Esophagus (tissue), 2 donors: ENCODE results near the gene BARHL1. TPM values are rescaled to one million over a fixed set of nuclear protein-coding genes. Genes with fewer than 3 reads are reported as not detected.

ENCODE experiments used
- H3K27ac ChIP-seq, 2 donors: one replicate each; pipeline ENCODE4 v1.5.1; 2013; ENCODE audit warnings: low read depth in 2 of 2, mild to moderate bottlenecking in 2 of 2, inconsistent platforms in 1 of 2, low read length in 1 of 2, moderate library complexity in 1 of 2
- H3K27me3 ChIP-seq, 2 donors: one replicate each; pipeline ENCODE4 v1.6.1; 2013; ENCODE audit warnings: low read length in 2 of 2, control low read depth in 1 of 2, mild to moderate bottlenecking in 1 of 2; ENCODE audit not compliant: insufficient read depth in 2 of 2, control insufficient read depth in 1 of 2
- H3K36me3 ChIP-seq, 2 donors: one replicate each; pipeline ENCODE4 v1.6.1; 2013; ENCODE audit warnings: low read length in 1 of 2; ENCODE audit not compliant: control insufficient read depth in 2 of 2, insufficient read depth in 2 of 2
- H3K4me1 ChIP-seq, 2 donors: one replicate each; pipeline ENCODE4 v1.6.1; 2013; ENCODE audit warnings: low read length in 1 of 2; ENCODE audit not compliant: control insufficient read depth in 2 of 2, insufficient read depth in 2 of 2
- H3K4me3 ChIP-seq, 2 donors: one replicate each; pipeline ENCODE4 v1.5.1; 2013; ENCODE audit warnings: low read length in 2 of 2, mild to moderate bottlenecking in 2 of 2, low read depth in 1 of 2, moderate library complexity in 1 of 2
- H3K9me3 ChIP-seq, 2 donors: one replicate each; pipeline ENCODE4 v1.6.1; 2013; ENCODE audit warnings: mild to moderate bottlenecking in 2 of 2, low read depth in 1 of 2, low read length in 1 of 2, moderate library complexity in 1 of 2; ENCODE audit not compliant: control insufficient read depth in 2 of 2, insufficient read depth in 1 of 2
- WGBS, 2 donors: extraction: QIAGEN DNeasy Blood & Tissue Kit; methylation state at CpG; one replicate each; pipeline ENCODE4 v1.1.7; 2013; 5-methylcytosine and 5-hydroxymethylcytosine counted together
- polyA plus RNA-seq, 2 donors: library from polyadenylated mRNA; stranded (reverse); fragments of 200-250 nt; gene quantifications; one replicate each; pipeline ENCODE4 v1.2.3, GENCODE V29; 2013
- donor health status: healthy with polysubstance abuse.
- donor health status: Bipolar disorder and iron deficiency.

The BARHL1 gene
- polyA plus RNA-seq, result not detected

DNA sequence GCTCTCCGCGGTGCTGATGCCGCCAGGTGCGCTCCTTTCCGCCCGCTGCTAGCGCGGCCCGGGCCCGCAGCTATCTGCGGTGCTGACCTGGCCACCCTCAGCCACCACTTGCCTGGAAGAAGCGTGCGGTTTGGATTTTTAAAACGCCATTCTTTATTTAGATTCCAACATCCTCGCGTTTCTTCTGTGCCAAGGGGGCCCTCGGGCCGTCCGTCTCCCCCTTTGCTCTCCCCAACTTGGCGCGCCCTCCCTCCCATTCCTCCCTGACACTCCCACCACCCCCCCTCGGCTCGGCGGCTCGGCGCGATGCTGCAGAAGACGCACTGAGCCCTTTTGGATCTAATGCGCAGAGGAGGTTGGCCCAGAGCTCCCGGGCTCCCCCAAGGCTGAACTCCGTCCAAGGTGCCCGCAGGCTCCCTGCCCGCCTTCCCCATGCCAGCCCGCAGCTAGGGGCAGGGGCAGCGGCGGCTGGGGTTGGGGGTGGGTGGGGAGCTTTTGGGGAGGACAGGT, at the start of gene BARHL1:
Gene BARHL1, plus strand, starts transcription at position 331 of the 510 bp plus-strand sequence. CDS start 192 bp downstream, outside the sequence.
- Histone ChIP-seq H3K27ac (no peak within 1 kb of the TSS), H3K36me3 (no peaks in the 10 kb centered on the region), H3K4me1 (peaks cover 3 to 4% of the 10 kb centered on the region in 2 donors), H3K27me3 (peaks cover 9 to 60% of the 10 kb centered on the region in 2 donors), H3K4me3 (peak within 1 kb of the TSS in 1 of 2 donors; percentile 34), H3K9me3 (peaks cover 2 to 4% of the 10 kb centered on the region in 2 donors)
- 4 to 7% methylated on average over 29 to 36 of the region's 36 CpGs for WGBS, 2 donors

DNA sequence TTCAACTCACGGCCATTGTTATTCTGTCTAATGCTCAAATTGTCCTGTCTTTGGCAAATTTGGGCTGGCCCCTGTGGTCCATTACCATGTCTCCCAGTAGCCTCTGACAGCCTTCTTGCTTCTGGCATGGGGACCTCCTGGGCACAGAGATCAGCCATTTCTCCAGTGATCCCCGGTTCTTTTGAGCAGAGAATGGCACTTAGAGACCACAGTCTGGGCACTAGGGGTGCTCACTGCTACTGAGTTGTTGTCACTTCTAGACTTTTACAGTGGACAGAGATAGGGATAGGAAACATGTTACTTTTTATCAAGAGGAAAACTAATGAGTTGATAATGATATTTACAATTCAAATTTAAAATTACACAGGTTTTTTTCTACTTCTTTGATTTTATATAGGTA, 47.6 kb upstream of the BARHL1 start:
- WGBS, 2 donors, result 91 to 98% methylated on average over 2 of the region's 2 CpGs
- no peaks in the 10 kb centered on the region for H3K27me3 ChIP-seq

DNA sequence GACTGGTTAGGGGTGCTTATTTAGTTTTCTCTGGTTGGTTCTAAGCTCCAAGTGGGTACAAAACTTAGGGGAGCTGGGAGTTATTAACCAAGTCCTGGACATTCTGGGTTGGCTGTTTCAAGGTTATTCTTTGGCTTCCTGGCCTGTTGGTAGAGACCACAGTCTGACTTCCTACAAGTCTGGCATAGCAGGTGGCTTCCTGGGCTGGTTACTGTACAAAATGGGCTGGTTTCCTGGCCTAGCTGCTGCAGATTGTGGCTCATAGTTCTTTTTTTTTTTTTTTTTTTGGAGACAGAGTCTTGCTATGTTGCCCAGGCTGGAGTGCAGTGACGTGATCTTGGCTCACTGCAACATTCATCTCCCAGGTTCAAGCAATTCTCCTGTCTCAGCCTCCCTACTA, 46.3 kb upstream of the BARHL1 start:
- 90 to 100% methylated on average over 1 of the region's 1 CpG for WGBS, 2 donors
- H3K27ac ChIP-seq, result no peak overlapping the region

More for the DNA sequence above, 47.6 kb upstream of the BARHL1 start:
- Histone ChIP-seq H3K9me3 (peaks cover 0 to 2% of the 10 kb centered on the region in 2 donors), H3K36me3 (no peaks in the 10 kb centered on the region), H3K4me3 (no peak overlapping the region), H3K27ac (no peak overlapping the region), H3K4me1 (no peaks in the 10 kb centered on the region)

DNA sequence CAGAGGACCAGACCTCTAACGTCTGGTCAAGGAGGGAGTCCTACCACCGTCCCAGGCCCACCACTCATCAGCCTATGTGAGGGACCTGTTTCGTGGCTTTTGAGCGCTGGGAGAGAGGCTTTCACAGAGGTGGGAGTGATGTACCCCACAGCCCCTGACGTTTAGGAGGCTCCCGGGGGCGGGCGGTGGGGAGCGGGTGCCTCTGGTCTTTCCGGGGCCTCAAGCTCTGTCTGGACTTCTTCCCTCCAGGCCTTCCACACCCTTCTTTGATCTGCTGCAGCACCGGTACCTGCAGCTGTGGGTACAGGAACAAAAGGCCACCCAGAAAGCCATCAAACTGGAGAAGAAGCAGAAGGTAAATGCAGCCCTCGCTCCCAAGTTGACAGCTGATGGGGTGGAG, 45.1 kb upstream of the BARHL1 start:
- 79 to 83% methylated on average over 12 of the region's 12 CpGs for WGBS, 2 donors

More for the DNA sequence above, 46.3 kb upstream of the BARHL1 start:
- Histone ChIP-seq H3K4me3 (no peak overlapping the region), H3K4me1 (no peaks in the 10 kb centered on the region), H3K9me3 (peaks cover 0 to 2% of the 10 kb centered on the region in 2 donors), H3K27me3 (no peaks in the 10 kb centered on the region), H3K36me3 (no peaks in the 10 kb centered on the region)

DNA sequence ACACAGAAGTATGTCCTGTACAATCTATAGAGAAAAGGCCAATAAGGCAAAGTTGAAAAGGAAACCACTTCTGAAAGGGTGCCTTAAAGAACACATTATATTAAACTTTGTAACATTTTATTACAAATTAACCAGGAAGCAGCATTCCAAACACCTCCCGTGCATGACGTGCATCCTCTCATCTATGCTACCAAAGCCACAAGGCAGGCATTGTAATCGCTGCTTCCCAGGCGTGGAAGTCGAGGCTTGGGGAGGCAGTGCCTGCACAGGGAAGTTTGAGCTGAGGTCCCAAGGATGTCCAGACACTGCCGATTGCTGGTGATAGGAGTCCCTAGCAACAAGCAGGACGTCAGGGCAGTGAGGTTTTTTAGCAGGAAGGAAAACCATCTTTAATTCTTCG, 44.3 kb upstream of the BARHL1 start:
- no peaks in the 10 kb centered on the region for H3K27me3 ChIP-seq
- WGBS, 2 donors, result 60 to 70% methylated on average over 8 of the region's 8 CpGs

More for the DNA sequence above, 45.1 kb upstream of the BARHL1 start:
- no peaks in the 10 kb centered on the region for H3K36me3 ChIP-seq
- peaks cover 0 to 2% of the 10 kb centered on the region in 2 donors for H3K9me3 ChIP-seq
- H3K4me1 ChIP-seq, result no peaks in the 10 kb centered on the region
- no peak overlapping the region for H3K4me3 ChIP-seq
- no peak overlapping the region for H3K27ac ChIP-seq
- H3K27me3 ChIP-seq, result no peaks in the 10 kb centered on the region

DNA sequence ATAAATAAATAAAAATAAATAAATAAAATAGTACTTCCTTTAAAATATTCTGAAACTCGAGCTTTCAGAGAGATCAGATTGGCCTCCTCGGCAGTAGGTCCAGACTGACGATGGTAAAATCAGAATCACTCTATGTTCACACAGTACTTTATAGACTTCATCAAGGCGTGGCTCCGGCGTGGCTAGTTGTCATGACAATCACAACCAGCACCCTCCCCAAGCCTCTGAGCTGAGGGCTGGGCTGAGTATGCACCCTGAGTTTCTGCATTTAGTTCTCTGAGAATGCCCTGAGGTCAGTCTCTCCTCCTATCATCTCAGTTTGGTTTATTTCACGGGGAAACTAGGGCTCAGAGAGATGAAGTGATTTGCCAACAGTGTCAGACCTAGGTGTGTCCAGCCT, 43.3 kb upstream of the BARHL1 start:
- 73 to 76% methylated on average over 7 of the region's 7 CpGs for WGBS, 2 donors
- Histone ChIP-seq H3K36me3 (no peaks in the 10 kb centered on the region), H3K9me3 (no peaks in the 10 kb centered on the region)

More for the DNA sequence above, 44.3 kb upstream of the BARHL1 start:
- H3K27ac ChIP-seq, result no peak overlapping the region
- peaks cover 0 to 1% of the 10 kb centered on the region in 2 donors for H3K9me3 ChIP-seq
- H3K4me1 ChIP-seq, result no peaks in the 10 kb centered on the region
- H3K36me3 ChIP-seq, result no peaks in the 10 kb centered on the region
- H3K4me3 ChIP-seq, result no peak overlapping the region

DNA sequence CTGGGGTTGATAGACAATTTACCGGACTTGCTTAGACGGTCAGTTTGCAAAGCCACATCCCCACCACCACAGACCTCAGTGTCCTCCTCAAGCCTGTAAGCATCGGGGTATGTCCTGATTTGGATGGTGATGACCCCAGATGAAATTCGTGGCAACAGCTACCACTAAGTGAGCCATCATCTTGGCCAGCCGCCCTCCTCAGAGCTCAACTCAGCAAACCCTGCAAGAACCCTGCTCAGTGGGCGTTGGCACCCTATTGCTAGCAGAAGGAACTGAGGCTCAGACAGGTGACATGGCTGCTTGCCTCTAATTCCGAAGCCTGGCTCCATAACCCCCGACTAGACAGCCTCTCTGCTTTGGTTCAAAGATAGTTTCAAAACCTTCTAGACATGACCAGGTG, 41.4 kb upstream of the BARHL1 start:
- no peaks in the 10 kb centered on the region for H3K27me3 ChIP-seq
- H3K9me3 ChIP-seq, result no peaks in the 10 kb centered on the region
- H3K27ac ChIP-seq, result no peak overlapping the region
- no peaks in the 10 kb centered on the region for H3K36me3 ChIP-seq
- H3K4me1 ChIP-seq, result no peaks in the 10 kb centered on the region
- no peak overlapping the region for H3K4me3 ChIP-seq
- 87% methylated on average over 8 of the region's 8 CpGs for WGBS, 2 donors

More for the DNA sequence above, 43.3 kb upstream of the BARHL1 start:
- Histone ChIP-seq H3K27ac (no peak overlapping the region), H3K27me3 (no peaks in the 10 kb centered on the region), H3K4me3 (no peak overlapping the region), H3K4me1 (no peaks in the 10 kb centered on the region)

DNA sequence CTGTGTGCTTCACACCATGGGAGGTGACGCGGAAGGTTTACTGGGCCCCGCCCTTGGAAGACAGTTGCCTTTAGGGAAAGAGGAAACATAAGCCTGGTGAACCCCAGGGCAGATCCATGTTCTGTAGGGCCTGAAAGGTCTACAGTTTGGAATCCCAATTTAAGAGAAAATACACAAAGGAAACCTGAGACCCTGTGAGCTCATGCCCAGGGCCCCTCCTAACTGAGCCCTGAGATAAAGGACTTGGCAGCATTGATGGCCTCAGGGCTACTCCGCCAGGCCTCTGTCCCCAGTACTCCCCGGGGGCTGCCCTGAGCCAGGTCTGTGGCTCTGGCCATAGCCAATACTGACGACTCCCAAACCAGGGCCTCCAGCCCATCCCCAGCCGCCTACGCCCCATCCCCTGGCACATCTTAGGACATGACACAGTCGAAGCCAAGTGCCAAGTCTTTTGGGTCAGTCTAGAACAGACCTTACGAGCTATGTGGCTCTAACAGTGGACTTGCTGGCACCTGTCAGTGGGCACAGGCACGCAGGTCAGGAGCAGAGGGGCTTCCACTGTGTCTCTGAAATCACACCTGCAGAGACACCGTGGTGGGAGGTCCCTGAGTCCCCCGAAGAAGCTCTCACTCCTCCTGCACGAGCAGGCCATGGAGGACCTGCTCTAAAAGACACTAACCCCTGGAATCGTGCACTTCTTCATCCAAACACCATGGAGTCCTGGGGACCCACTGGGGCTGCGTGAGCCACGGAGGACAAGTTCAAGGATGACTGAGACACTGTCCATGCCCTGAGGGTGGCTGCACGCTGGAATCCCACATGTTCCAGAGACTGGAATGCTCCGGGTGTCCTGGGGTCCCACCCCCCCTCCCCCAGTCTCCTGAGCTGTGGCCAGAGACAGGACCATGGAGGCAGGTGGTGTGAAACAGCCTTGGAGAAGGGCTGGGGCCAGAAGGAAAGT, 40.3 kb upstream of the BARHL1 start:
- Histone ChIP-seq H3K27me3 (no peaks in the 10 kb centered on the region), H3K9me3 (no peaks in the 10 kb centered on the region), H3K4me3 (no peak overlapping the region), H3K4me1 (peaks cover 0 to 4% of the 10 kb centered on the region in 2 donors), H3K27ac (no peak overlapping the region), H3K36me3 (no peaks in the 10 kb centered on the region)
- WGBS, 2 donors, result 78 to 82% methylated on average over 19 of the region's 19 CpGs

DNA sequence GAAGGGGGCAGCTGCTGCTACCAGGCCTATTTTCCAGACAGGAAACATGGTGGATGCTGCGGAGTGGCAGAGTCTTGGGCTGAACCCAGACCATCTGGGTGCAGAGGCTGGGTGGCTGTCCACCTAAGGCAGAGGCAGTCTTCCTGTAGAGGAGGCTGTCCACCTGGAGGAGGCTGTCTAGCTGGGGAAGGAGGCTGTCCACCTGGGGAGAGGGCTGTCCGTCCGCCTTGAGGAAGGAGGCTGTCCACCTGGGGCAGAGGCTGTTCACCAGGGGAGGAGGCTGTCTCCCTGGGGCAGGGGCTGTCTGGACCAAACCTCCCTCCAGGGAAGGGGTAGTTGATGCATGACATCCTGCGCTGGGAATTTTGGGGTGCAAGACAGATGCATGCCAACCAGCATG, 39.2 kb upstream of the BARHL1 start:
- no peak overlapping the region for H3K4me3 ChIP-seq
- H3K36me3 ChIP-seq, result no peaks in the 10 kb centered on the region
- peaks cover 0 to 4% of the 10 kb centered on the region in 2 donors for H3K4me1 ChIP-seq
- WGBS, 2 donors, result 97 to 100% methylated on average over 4 of the region's 4 CpGs
- no peak overlapping the region for H3K27ac ChIP-seq
- no peaks in the 10 kb centered on the region for H3K9me3 ChIP-seq
- no peaks in the 10 kb centered on the region for H3K27me3 ChIP-seq
